Endothelial cell of umbilical vein (primary cell): ENCODE data around the gene DNAAF2.

Experiments used
- CTCF ChIP-seq, 2 donors: IDR thresholded peaks; 1 replicate in 1 of 2; 2 replicates in 1 of 2; pipeline ENCODE4 v1.5.1; 2011; ENCODE audit warnings: low read length in 2 of 2, mild to moderate bottlenecking in 2 of 2, moderate library complexity in 2 of 2, control low read depth in 1 of 2, inconsistent platforms in 1 of 2, low read depth in 1 of 2; ENCODE audit not compliant: insufficient read depth in 1 of 2; ENCODE audit errors: extremely low read depth in 1 of 2
- EZH2 ChIP-seq: IDR thresholded peaks from 2 replicates; pipeline ENCODE4 v1.6.1; 2012; ENCODE audit warnings: borderline replicate concordance, low read depth, mild to moderate bottlenecking, moderate library complexity, low read length, inconsistent platforms; ENCODE audit not compliant: severe bottlenecking
- MYC ChIP-seq: IDR thresholded peaks from one replicate; pipeline ENCODE4 v1.6.1; 2011; ENCODE audit warnings: mild to moderate bottlenecking, low read depth, low read length
- POLR2A ChIP-seq: IDR thresholded peaks from 2 replicates; pipeline ENCODE4 v1.6.1; 2012; ENCODE audit warnings: low read depth, mild to moderate bottlenecking, control low read depth, low read length

- TF ChIP-seq EZH2 = no peak
- TF ChIP-seq MYC = no peak
- TF ChIP-seq CTCF (IDR thresholded peaks at IDR 0.05; ENCODE audit: extremely low read depth in 1 of 2, insufficient read depth in 1 of 2, low read depth in 1 of 2, low read length in 2 of 2) = no peak
- TF ChIP-seq POLR2A = no peak
Measured at GRCh38 chr14:49615776-49616175, 19.3 kb downstream of the DNAAF2 start.
